ENCODE measurements around the gene LY86. TPM values are rescaled to one million over a fixed set of nuclear protein-coding genes. Genes with fewer than 3 reads are reported as not detected.

LY86 gene
- total and polyA plus RNA-seq, 9 of the 15 experiments (the other 6 are each of a cell fraction or from before 2014, with no cell fraction given), result 0.08 to 0.20 TPM; not detected in 7

DNA sequence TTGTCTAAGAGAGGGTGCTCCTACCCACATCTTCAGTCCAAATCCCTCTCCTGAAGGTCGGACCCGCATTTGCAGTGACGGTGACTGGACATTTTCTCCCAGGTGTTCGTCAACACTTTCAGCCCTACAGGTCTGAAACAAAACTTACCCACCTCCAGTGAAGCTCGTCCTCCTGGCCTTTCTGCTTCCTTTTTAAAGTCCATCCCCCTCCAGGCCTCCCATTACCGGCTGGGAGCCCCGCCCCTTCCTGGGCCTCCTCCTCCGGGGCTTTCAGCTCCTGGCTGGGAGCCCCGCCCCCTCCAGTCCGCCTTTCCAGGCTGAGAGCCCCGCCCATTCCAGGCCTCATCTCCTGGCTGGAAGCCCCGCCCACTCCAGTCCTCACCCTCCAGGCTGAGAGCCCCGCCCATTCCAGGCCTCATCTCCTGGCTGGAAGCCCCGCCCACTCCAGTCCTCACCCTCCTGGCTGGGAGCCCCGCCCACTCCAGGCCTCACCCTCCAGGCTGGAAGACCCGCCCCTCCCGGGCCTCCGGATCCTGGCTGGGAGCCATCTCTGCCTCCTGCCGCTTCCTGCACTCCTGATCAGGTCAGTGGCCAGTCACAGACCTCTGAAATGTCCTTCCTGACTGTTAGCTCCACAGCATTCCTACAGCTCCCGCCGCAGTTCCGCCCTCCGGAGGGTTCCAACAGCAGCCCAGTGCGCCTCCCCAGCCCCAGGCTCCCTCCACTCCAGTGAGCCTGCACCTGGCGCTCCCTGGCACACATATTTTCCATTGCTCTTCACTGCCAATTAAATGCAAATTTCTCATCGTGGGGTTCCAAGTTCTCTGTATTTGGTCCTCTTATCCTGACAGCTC lies 98.5 kb downstream of the LY86 start (continued):
- TF ChIP-seq ZBTB33 (CRISPR knock-in tag; IDR thresholded peaks at IDR 0.05), result 0 out of 2 replicates have a peak, but pooled peaks have one; percentile 29
- peak; percentile 25; the same call in 1 of the 2 replicates for TF ChIP-seq L3MBTL2 (IDR thresholded peaks at IDR 0.05)
- TF ChIP-seq RBFOX2 (IDR thresholded peaks at IDR 0.05; ENCODE audit: low read depth, low read length), result peak; percentile 85
- TF ChIP-seq ZFX (CRISPR knock-in tag; IDR thresholded peaks at IDR 0.05), result peak; percentile 56
- no peak for TF ChIP-seq RFX5 (IDR thresholded peaks at IDR 0.05; ENCODE audit: low read depth, low read length)
- TF ChIP-seq CREBBP (IDR thresholded peaks at IDR 0.05; ENCODE audit: low read depth, low read length), result no peak
- no peak for TF ChIP-seq BHLHE40 (IDR thresholded peaks at IDR 0.05; ENCODE audit: low read length)
- peak in 1 of 2 experiments; percentile 23; a peak in 1 of 4 replicates for TF ChIP-seq ZMIZ1 (IDR thresholded peaks at IDR 0.05; ENCODE audit: low read depth in 2 of 2, low read length in 2 of 2)
- TF ChIP-seq, protein P1, sequence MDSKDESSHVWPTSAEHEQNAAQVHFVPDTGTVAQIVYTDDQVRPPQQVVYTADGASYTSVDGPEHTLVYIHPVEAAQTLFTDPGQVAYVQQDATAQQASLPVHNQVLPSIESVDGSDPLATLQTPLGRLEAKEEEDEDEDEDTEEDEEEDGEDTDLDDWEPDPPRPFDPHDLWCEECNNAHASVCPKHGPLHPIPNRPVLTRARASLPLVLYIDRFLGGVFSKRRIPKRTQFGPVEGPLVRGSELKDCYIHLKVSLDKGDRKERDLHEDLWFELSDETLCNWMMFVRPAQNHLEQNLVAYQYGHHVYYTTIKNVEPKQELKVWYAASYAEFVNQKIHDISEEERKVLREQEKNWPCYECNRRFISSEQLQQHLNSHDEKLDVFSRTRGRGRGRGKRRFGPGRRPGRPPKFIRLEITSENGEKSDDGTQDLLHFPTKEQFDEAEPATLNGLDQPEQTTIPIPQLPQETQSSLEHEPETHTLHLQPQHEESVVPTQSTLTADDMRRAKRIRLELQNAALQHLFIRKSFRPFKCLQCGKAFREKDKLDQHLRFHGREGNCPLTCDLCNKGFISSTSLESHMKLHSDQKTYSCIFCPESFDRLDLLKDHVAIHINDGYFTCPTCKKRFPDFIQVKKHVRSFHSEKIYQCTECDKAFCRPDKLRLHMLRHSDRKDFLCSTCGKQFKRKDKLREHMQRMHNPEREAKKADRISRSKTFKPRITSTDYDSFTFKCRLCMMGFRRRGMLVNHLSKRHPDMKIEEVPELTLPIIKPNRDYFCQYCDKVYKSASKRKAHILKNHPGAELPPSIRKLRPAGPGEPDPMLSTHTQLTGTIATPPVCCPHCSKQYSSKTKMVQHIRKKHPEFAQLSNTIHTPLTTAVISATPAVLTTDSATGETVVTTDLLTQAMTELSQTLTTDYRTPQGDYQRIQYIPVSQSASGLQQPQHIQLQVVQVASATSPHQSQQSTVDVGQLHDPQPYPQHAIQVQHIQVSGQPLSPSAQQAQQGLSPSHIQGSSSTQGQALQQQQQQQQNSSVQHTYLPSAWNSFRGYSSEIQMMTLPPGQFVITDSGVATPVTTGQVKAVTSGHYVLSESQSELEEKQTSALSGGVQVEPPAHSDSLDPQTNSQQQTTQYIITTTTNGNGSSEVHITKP (IDR thresholded peaks at IDR 0.05; ENCODE audit: partially characterized antibody), result peak; percentile 15
- TF ChIP-seq TRIM28 (IDR thresholded peaks at IDR 0.05), result 0 out of 2 replicates have a peak, but pooled peaks have one; percentile 25
- peak in 1 of 2 experiments; percentile 67; a peak in 1 of 4 replicates for TF ChIP-seq SRF (CRISPR knock-in tag; IDR thresholded peaks at IDR 0.05)
- TF ChIP-seq CCNT2 (IDR thresholded peaks at IDR 0.05; ENCODE audit: borderline replicate concordance, extremely low read depth, insufficient read length, low read depth, low read length), result peak; percentile 38
- no peak for TF ChIP-seq TRIM24 (IDR thresholded peaks at IDR 0.05)
- TF ChIP-seq, protein P2, sequence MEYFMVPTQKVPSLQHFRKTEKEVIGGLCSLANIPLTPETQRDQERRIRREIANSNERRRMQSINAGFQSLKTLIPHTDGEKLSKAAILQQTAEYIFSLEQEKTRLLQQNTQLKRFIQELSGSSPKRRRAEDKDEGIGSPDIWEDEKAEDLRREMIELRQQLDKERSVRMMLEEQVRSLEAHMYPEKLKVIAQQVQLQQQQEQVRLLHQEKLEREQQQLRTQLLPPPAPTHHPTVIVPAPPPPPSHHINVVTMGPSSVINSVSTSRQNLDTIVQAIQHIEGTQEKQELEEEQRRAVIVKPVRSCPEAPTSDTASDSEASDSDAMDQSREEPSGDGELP (CRISPR knock-in tag; IDR thresholded peaks at IDR 0.05; ENCODE audit: borderline replicate concordance), result peak; percentile 87
- TF ChIP-seq PTBP1 (IDR thresholded peaks at IDR 0.05; ENCODE audit: low read depth, low read length), result no peak
- peak; percentile 82 for TF ChIP-seq POLR2G (IDR thresholded peaks at IDR 0.05; ENCODE audit: low read depth, low read length)
